H1 (cell line): ENCODE data around the gene ZNF716.

Experiments
- GTF2F1 ChIP-seq: IDR thresholded peaks from 2 replicates; pipeline ENCODE4 v1.6.1; 2012; ENCODE audit warnings: low read depth, low read length, improper control_type of control experiment, borderline replicate concordance
- TAF7 ChIP-seq: optimal IDR thresholded peaks from 2 replicates; pipeline ENCODE3; 2011; ENCODE audit warnings: low read depth, mild to moderate bottlenecking, inconsistent platforms, low read length, moderate library complexity, borderline replicate concordance
- TF ChIP-seq, protein P1 (sequence below), 3 experiments: IDR thresholded peaks; 1 replicate in 2 of 3; 2 replicates in 1 of 3; pipeline versions ENCODE4 v1.5.1 to v1.6.1; 2011; ENCODE audit warnings: low read length in 3 of 3, mild to moderate bottlenecking in 3 of 3, inconsistent platforms in 2 of 3, low read depth in 1 of 3, moderate library complexity in 1 of 3; ENCODE audit not compliant: insufficient read depth in 1 of 3; ENCODE audit errors: control extremely low read depth in 1 of 3

DNA sequence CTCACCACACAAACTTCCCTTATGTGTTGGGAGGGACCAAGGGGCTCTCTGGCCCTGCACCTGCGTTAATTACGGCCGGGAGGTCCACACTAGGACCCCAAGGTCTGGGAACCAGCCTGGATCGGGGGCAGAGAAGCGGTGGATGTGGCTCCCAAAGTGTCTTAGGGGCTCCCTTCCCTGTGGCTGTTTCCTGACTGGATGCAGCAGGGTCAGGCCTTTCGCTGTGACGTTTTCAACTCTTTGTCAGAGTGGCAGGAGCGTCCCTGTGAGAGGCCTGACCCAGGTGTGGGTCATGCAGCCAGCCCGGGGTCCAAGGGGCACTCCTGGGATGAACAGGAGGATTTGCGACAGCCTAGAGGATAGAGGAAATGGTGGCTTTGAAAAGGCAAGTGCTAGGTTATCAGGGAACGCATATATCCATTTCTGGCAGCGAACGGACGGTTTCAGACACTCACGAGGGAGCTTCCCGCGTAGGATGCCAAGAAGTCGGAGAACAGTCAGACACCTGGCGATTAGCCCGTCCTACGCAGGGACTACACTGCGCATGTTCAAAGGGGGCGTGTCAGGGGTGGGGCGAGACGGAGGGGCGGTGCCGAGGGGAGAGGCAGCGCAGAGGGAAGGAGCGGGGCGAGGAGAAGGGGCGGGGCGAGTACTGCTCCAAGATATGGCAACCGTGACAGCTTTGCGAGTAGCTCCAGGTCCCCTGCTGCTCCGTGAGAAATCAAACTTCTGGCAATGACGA is 46.2 kb upstream of the ZNF716 start:
- TF ChIP-seq GTF2F1 (no peak), TAF7 (no peak)
- TF ChIP-seq, protein P1, sequence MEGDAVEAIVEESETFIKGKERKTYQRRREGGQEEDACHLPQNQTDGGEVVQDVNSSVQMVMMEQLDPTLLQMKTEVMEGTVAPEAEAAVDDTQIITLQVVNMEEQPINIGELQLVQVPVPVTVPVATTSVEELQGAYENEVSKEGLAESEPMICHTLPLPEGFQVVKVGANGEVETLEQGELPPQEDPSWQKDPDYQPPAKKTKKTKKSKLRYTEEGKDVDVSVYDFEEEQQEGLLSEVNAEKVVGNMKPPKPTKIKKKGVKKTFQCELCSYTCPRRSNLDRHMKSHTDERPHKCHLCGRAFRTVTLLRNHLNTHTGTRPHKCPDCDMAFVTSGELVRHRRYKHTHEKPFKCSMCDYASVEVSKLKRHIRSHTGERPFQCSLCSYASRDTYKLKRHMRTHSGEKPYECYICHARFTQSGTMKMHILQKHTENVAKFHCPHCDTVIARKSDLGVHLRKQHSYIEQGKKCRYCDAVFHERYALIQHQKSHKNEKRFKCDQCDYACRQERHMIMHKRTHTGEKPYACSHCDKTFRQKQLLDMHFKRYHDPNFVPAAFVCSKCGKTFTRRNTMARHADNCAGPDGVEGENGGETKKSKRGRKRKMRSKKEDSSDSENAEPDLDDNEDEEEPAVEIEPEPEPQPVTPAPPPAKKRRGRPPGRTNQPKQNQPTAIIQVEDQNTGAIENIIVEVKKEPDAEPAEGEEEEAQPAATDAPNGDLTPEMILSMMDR (IDR thresholded peaks at IDR 0.05; ENCODE audit: control extremely low read depth in 1 of 3, insufficient read depth in 1 of 3, low read depth in 1 of 3, low read length in 3 of 3), result no peak
